ENCODE results near the gene NUDT3. TPM values are rescaled to one million over a fixed set of nuclear protein-coding genes. Genes with fewer than 3 reads are reported as not detected.

The NUDT3 gene
- polyA plus RNA-seq, 6 donors from 2014 or later = 12.6 to 15.5 (median 14.0) TPM

GRCh38 chr6:34315780-34316179, 76.7 kb downstream of the NUDT3 start:
- H3K4me1 Mint-ChIP-seq = peaks cover 56 to 73% (median 67%) of the 10 kb centered on the region in 3 donors
- no peaks in the 10 kb centered on the region for H3K27me3 Mint-ChIP-seq
- DNase-seq (peak; percentile 75), ATAC-seq (ENCODE audit: low read depth in 2 of 2) (peak; percentile 93 to 94)
- H3K27ac Mint-ChIP-seq = peak overlapping the region; percentile 87 to 98 (median 97)
- H3K36me3 Mint-ChIP-seq = peaks cover 0 to 7% of the 10 kb centered on the region in 2 donors
- H3K9me3 Mint-ChIP-seq = no peaks in the 10 kb centered on the region
- peak overlapping the region; percentile 37 to 90 (median 73) for H3K4me3 Mint-ChIP-seq

- Mint-ChIP-seq H3K4me1 (peaks cover 59 to 78% (median 70%) of the 10 kb centered on the region in 3 donors), H3K4me3 (peak overlapping the region in 5 of 8 donors; percentile 37 to 90 (median 70)), H3K36me3 (peaks cover 0 to 7% of the 10 kb centered on the region in 2 donors), H3K27ac (peak overlapping the region; percentile 87 to 98 (median 97)), H3K27me3 (no peaks in the 10 kb centered on the region), H3K9me3 (no peaks in the 10 kb centered on the region)
- ATAC-seq (ENCODE audit: low read depth in 2 of 2) (no peak), DNase-seq (no peak)
Observed at GRCh38 chr6:34315256-34315655, 77.2 kb downstream of the NUDT3 start.

- Mint-ChIP-seq H3K27ac (no peak overlapping the region), H3K36me3 (peaks cover 0 to 7% of the 10 kb centered on the region in 2 donors), H3K4me3 (no peak overlapping the region), H3K4me1 (peaks cover 50 to 67% (median 66%) of the 10 kb centered on the region in 3 donors), H3K27me3 (no peaks in the 10 kb centered on the region), H3K9me3 (no peaks in the 10 kb centered on the region)
- ATAC-seq (ENCODE audit: low read depth in 2 of 2) = no peak
- no peak for DNase-seq
Observed at GRCh38 chr6:34312259-34312658, 80.2 kb downstream of the NUDT3 start.

- peak overlapping the region in 2 of 6 donors; percentile 30 to 68 for H3K27ac Mint-ChIP-seq
- ATAC-seq (ENCODE audit: low read depth in 2 of 2) (no peak), DNase-seq (no peak)
- H3K27me3 Mint-ChIP-seq = no peaks in the 10 kb centered on the region
- no peak overlapping the region for H3K4me3 Mint-ChIP-seq
- no peaks in the 10 kb centered on the region for H3K9me3 Mint-ChIP-seq
- H3K36me3 Mint-ChIP-seq = peaks cover 0 to 7% of the 10 kb centered on the region in 2 donors
- H3K4me1 Mint-ChIP-seq = peaks cover 40 to 57% (median 52%) of the 10 kb centered on the region in 3 donors
Observed at GRCh38 chr6:34310817-34311216, 81.7 kb downstream of the NUDT3 start.

DNA sequence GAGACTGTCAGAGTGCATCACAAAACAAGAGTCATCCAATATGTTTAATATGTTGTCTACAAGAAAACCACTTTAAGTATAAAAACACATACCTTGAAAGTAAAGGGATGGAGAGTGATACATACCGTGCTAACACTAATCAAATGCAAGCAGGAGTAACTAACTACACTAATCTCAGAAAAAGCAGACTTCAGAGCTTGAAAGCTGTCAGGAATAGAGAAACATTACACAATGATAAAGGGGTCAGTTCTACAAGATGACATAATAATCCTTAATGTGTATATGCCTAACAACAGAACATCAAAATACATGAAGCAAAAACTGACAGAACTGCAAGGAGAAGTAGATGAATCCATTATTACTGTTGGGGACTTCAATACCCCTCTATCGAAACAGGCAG, 84.0 kb downstream of the NUDT3 start:
- Mint-ChIP-seq H3K4me1 (peaks cover 39 to 51% (median 40%) of the 10 kb centered on the region in 3 donors), H3K36me3 (peaks cover 0 to 7% of the 10 kb centered on the region in 2 donors), H3K27me3 (no peaks in the 10 kb centered on the region), H3K4me3 (no peak overlapping the region), H3K9me3 (no peaks in the 10 kb centered on the region), H3K27ac (peak overlapping the region in 4 of 6 donors; percentile 10 to 81 (median 60))
- ATAC-seq (ENCODE audit: low read depth in 2 of 2) = no peak
- no peak for DNase-seq

- Mint-ChIP-seq H3K27ac (no peak overlapping the region), H3K27me3 (no peaks in the 10 kb centered on the region), H3K36me3 (no peaks in the 10 kb centered on the region), H3K4me3 (no peak overlapping the region), H3K9me3 (no peaks in the 10 kb centered on the region), H3K4me1 (peaks cover 33 to 42% (median 35%) of the 10 kb centered on the region in 3 donors)
- DNase-seq = no peak
- ATAC-seq (ENCODE audit: low read depth in 2 of 2) = no peak
Observed at GRCh38 chr6:34305982-34306708, 86.3 kb downstream of the NUDT3 start.

DNA sequence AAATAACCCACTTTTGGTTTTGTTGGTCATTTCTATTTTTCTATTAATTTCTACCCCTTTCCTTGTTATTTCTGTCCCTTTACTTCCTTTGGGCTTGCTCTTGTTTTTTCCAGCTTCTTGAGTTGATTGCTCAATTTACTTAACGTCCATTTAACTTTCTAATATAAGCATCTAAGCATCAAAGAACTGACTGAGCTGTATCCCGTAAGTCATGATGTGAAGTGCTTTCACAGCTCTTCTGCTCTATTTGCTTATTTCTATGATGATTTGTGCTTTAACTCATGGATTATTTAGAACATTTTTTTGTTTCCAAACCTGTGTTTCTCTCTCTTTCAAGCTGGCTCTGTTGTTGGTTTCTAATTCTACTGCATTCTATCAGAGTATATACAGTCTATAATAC, 87.0 kb downstream of the NUDT3 start:
- DNase-seq (no peak), ATAC-seq (ENCODE audit: low read depth in 2 of 2) (no peak)
- Mint-ChIP-seq H3K9me3 (no peaks in the 10 kb centered on the region), H3K36me3 (no peaks in the 10 kb centered on the region), H3K27ac (peak overlapping the region in 1 of 6 donors; percentile 12), H3K4me1 (peaks cover 33 to 43% (median 37%) of the 10 kb centered on the region in 3 donors), H3K27me3 (no peaks in the 10 kb centered on the region), H3K4me3 (no peak overlapping the region)

DNA sequence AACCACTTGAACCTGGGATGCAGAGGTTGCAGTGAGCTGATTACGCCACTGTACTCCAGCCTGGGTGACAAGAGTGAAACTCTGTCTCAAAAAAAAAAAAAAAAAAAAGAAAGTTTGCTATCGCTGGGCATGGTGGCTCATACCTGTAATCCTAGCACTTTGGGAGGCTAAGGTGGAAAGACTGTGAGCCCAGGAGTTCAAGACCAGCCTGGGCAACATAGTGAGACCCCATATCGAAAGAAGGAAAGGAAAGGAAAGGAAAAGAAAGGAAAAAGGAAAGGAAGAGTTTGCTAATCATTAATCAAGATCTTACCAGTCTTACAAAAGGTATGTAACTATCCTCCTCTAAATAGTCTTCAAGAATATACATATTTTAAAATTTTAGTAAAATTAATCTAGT, 88.3 kb downstream of the NUDT3 start:
- Mint-ChIP-seq H3K9me3 (no peaks in the 10 kb centered on the region), H3K27ac (peak overlapping the region in 1 of 6 donors; percentile 32), H3K4me1 (peaks cover 37 to 43% (median 39%) of the 10 kb centered on the region in 3 donors), H3K27me3 (no peaks in the 10 kb centered on the region), H3K4me3 (no peak overlapping the region), H3K36me3 (peaks cover 0 to 5% of the 10 kb centered on the region in 2 donors)
- DNase-seq = no peak
- no peak for ATAC-seq (ENCODE audit: low read depth in 2 of 2)

- peaks cover 31 to 45% (median 39%) of the 10 kb centered on the region in 3 donors for H3K4me1 Mint-ChIP-seq
- ATAC-seq (ENCODE audit: low read depth in 2 of 2) (no peak), DNase-seq (no peak)
- H3K9me3 Mint-ChIP-seq = no peaks in the 10 kb centered on the region
- peaks cover 0 to 5% of the 10 kb centered on the region in 2 donors for H3K36me3 Mint-ChIP-seq
- no peaks in the 10 kb centered on the region for H3K27me3 Mint-ChIP-seq
- H3K4me3 Mint-ChIP-seq = no peak overlapping the region
- H3K27ac Mint-ChIP-seq = peak overlapping the region in 1 of 6 donors; percentile 47
Observed at GRCh38 chr6:34302929-34303328, 89.5 kb downstream of the NUDT3 start.

DNA sequence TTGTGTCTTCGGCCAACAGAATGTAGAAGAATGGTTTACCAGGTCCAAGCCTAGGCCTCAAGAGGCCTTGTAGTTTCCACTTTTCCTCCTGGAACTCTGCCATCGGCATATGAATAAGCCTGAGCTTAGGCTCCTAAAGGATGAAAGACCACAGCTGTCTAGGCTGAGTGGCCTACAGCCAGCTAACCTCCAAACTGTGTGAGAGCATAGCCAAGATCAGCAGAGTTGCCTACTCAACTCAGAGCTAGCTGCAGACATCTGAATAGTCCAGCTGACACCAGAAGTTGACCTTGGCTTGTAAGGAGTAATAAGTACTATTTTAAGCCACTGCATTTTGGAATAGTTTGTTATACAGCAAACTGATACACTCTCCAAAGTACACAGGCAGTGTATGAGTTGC, 91.1 kb downstream of the NUDT3 start:
- Mint-ChIP-seq H3K36me3 (peaks cover 0 to 5% of the 10 kb centered on the region in 2 donors), H3K9me3 (no peaks in the 10 kb centered on the region), H3K27ac (peak overlapping the region in 4 of 6 donors; percentile 49 to 87 (median 76)), H3K4me3 (no peak overlapping the region), H3K4me1 (peaks cover 34 to 56% (median 42%) of the 10 kb centered on the region in 3 donors), H3K27me3 (no peaks in the 10 kb centered on the region)
- DNase-seq = no peak
- no peak for ATAC-seq (ENCODE audit: low read depth in 2 of 2)

DNA sequence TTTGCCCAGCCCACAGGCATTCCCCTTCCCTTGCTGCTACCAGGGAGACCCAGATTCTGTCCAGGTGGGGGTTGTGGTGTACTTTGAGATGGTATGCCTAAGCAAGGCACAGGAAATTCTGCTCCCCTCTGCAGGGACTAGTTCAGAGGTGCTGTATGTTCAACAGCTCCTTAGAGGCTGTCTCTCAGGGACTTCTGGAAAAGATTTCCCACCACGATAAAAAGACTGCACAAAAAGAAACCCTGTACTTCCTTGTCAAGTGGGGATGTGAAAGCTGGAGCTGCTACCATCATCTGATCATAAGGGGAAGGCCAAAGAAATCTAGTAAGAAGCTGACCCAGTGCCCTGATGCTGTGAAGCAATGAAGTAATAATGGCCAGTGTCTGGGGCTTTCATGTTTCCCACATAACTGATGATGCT, 92.1 kb downstream of the NUDT3 start:
- ATAC-seq (ENCODE audit: low read depth in 2 of 2) (peak in 1 of 2 donors; percentile 14), DNase-seq (no peak)
- Mint-ChIP-seq H3K4me1 (peaks cover 32 to 64% (median 44%) of the 10 kb centered on the region in 3 donors), H3K27me3 (no peaks in the 10 kb centered on the region), H3K27ac (peak overlapping the region; percentile 53 to 81 (median 74)), H3K4me3 (peak overlapping the region in 2 of 8 donors; percentile 30 to 31), H3K36me3 (peaks cover 0 to 9% of the 10 kb centered on the region in 2 donors), H3K9me3 (no peaks in the 10 kb centered on the region)

GRCh38 chr6:34298941-34299340, 93.5 kb downstream of the NUDT3 start:
- peak overlapping the region; percentile 3 to 89 (median 77) for H3K27ac Mint-ChIP-seq
- peaks cover 38 to 72% (median 51%) of the 10 kb centered on the region in 3 donors for H3K4me1 Mint-ChIP-seq
- H3K36me3 Mint-ChIP-seq = peaks cover 9% of the 10 kb centered on the region in 2 donors
- no peaks in the 10 kb centered on the region for H3K27me3 Mint-ChIP-seq
- H3K4me3 Mint-ChIP-seq = peak overlapping the region in 1 of 8 donors; percentile 63
- DNase-seq (no peak), ATAC-seq (ENCODE audit: low read depth in 2 of 2) (no peak)
- no peaks in the 10 kb centered on the region for H3K9me3 Mint-ChIP-seq

GRCh38 chr6:34295721-34296120, 96.7 kb downstream of the NUDT3 start:
- H3K27me3 Mint-ChIP-seq = no peaks in the 10 kb centered on the region
- H3K4me3 Mint-ChIP-seq = peak overlapping the region; percentile 47 to 88 (median 78)
- peak overlapping the region; percentile 43 to 98 (median 96) for H3K27ac Mint-ChIP-seq
- DNase-seq (peak; percentile 65), ATAC-seq (ENCODE audit: low read depth in 2 of 2) (peak; percentile 98)
- H3K4me1 Mint-ChIP-seq = peaks cover 41 to 79% (median 55%) of the 10 kb centered on the region in 3 donors
- no peaks in the 10 kb centered on the region for H3K9me3 Mint-ChIP-seq
- peaks cover 19 to 22% of the 10 kb centered on the region in 2 donors for H3K36me3 Mint-ChIP-seq

DNA sequence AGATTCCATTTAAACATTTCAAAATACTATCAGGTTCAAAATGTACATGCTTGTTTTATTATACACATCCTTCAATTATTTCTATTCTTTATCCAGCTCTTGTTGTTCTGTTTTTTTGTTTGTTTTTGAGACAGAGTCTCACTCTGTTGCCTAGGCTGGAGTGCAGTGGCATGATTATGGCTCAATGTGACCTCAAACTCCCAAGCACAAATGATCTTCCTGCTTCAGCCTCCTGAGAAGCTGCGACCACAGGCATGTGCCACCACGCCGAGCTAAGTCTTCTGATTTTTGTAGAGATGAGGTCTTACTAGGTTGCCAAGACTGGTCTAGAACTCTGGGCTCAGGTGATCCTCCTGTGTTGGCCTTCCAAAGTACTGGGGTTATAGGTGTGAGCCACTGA, 99.5 kb downstream of the NUDT3 start:
- H3K4me3 Mint-ChIP-seq = peak overlapping the region in 1 of 8 donors; percentile 37
- no peak for ATAC-seq (ENCODE audit: low read depth in 2 of 2)
- peaks cover 22% of the 10 kb centered on the region in 2 donors for H3K36me3 Mint-ChIP-seq
- H3K9me3 Mint-ChIP-seq = no peaks in the 10 kb centered on the region
- H3K27ac Mint-ChIP-seq = peak overlapping the region in 3 of 6 donors; percentile 84 to 94 (median 94)
- H3K4me1 Mint-ChIP-seq = peaks cover 49 to 76% (median 55%) of the 10 kb centered on the region in 3 donors
- DNase-seq = no peak
- no peaks in the 10 kb centered on the region for H3K27me3 Mint-ChIP-seq

Measured in naive B cell (primary cell).